Measurements from ENCODE around the gene DGKE.

The DGKE gene

DNA sequence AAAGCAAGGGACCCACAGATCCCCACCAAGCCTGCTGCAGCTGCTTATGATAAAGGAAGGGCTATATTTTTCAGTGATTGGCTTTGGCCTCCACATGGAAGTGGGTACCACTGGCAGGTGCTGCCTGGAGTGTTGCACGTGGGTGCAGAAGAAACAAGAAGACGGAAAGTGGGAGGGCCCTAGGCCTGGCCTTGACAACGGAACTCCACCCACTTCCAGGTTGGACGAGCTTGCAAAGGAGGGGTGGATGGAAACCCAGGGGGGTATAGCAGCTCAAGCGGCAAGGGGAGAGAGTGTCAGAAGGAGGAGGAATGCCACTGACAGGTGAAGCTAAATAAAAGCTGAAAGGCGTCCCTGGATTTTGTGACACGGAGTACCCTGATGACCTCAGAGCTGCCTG, 59.6 kb downstream of the DGKE start:
- no peak for DNase-seq

- no peak for DNase-seq
Observed at GRCh38 chr17:56894859-56895455, 61.0 kb downstream of the DGKE start.

GRCh38 chr17:56896217-56896967, 62.4 kb downstream of the DGKE start:
- no peak for DNase-seq

- DNase-seq = no peak
Observed at GRCh38 chr17:56896968-56897359, 63.0 kb downstream of the DGKE start.

- no peak for DNase-seq
Observed at GRCh38 chr17:56897646-56898424, 63.9 kb downstream of the DGKE start.

DNA sequence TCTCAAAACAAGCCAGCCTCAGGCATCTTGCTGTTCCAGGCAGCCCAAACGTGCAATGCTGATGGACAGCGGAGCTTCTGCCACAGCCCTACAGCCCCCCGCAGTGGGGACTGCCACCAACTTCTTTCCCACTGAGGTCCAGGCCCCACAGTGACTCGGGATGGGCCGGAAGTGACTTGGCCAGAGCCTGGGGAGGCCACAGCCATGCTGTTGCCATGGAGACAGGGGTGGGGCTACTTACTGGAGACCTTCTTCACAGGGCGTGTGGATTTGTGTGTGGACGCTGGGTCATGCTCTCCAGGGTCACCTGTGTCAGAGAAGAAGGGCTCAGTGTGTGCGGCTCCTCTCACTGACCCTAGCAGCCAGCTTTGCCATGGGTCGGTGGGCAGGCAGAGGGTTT, 64.9 kb downstream of the DGKE start:
- no peak for DNase-seq

DNA sequence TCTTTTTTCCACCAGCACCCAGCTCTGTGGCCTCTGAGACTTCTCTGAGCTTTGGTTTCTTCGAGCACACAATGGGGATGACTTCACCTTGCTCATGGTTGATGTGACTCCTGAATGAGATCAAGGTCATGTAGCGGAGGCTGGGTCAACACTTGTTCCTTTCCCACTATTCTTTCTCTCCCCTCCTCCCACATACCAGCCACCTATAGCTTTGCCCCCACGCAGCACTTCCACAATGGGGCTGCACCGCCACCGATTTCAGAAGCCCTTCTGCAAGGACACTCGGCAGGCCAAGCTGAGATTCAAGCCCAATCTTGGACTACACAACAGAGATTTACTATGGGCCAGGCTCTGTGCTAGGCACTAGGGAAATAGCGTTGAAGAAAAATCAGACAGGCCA, 65.5 kb downstream of the DGKE start:
- no peak for DNase-seq

DNA sequence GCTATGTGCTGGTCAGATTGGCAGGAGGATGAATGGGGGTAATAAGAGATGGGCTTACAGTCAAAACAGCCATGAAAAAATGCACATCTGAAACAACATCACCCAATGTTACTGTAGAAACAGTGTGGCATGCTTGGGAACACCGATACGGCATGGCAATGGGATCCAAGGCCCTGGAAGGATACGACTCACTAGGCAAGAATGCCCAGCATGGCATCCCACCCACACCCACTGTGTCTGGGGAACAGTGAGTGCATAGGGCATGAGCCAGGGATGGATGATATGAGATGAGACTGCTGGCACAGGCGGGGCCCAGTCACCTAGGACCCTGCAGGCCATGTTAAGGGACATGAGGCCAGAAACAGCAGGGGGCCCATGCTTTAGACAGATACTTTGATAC, 68.4 kb downstream of the DGKE start:
- no peak for DNase-seq

- no peak for DNase-seq
Observed at GRCh38 chr17:56903560-56903959, 69.6 kb downstream of the DGKE start.

GRCh38 chr17:56908001-56908542, 74.1 kb downstream of the DGKE start:
- no peak for DNase-seq

DNA sequence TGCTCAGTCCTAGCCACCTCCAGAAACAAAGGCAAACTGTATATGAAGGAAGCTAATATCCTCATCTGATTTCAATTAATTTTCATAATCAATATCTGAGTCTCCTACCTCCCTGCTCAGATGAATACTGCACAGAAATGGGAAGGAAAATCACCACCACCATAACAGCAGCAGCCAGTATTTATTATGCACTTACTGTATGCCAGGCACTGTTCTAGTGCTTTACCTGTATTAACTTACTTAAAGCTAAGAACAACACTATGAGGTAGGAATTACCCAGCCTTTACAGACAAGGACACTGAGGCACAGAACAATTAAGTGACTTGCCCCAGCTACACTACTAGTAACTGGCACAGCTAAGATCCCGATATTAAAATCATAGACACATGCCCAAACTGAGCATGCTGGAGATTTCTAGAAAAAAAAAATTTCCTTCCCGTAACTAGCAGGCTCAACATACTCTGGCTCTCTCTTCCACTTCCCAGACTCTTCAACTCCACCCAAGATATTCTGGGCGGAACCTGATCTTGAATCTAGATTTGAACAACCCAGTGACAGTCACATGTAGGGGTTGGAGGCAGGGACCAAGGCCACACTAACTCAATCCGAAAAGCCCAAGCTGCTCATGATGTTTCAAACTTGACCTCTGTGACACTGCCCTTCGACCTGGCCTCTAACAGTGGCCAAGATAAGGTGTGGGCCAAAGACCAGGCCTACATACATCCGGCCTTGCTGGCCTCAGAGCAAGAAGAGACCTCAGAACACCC, 76.0 kb downstream of the DGKE start:
- no peak for DNase-seq

GRCh38 chr17:56910509-56911235, 76.7 kb downstream of the DGKE start:
- no peak for DNase-seq

DNA sequence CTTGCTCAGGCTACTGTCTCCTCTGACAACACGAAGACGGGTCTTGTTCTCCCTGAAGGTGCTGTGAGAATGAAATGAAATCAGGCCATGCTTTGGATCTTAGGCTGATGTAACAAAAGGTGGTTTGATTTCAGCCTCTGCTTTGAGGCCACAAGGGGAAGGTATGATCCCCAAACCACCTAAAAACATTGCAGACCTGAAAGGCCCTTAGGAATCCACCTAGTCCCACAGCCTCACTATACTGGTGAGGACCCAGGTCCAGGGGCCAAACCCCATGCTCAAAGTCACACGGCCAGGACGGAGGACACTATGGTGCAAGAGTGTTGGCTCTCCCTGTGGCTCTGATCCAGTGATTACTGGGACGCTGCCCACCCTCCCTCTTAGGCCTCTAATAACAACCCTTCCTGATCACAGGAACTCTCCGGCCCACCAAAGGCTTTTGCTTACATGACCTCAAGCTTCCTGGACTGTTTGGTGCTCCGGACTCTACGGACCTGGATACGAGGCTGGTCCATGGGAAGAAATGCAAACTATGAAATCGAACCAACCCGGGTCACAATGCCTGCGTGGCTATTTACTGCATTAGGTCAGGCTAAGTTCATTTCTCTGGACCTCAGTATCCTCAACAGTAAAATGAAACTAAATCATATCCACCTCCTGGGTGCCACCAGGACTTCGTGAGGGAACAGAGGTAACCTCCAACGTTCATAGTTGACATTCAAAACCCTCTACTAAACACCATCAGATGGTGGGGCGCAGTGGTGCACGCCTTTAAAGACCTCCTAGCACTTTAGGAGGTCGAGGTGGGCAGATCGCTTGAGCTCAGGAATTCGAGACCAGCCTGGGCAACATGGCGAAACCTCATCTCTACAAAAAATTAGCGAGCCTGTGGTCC, 78.4 kb downstream of the DGKE start:
- DNase-seq = no peak

- DNase-seq = no peak
Observed at GRCh38 chr17:56913000-56913311, 79.0 kb downstream of the DGKE start.

DNA sequence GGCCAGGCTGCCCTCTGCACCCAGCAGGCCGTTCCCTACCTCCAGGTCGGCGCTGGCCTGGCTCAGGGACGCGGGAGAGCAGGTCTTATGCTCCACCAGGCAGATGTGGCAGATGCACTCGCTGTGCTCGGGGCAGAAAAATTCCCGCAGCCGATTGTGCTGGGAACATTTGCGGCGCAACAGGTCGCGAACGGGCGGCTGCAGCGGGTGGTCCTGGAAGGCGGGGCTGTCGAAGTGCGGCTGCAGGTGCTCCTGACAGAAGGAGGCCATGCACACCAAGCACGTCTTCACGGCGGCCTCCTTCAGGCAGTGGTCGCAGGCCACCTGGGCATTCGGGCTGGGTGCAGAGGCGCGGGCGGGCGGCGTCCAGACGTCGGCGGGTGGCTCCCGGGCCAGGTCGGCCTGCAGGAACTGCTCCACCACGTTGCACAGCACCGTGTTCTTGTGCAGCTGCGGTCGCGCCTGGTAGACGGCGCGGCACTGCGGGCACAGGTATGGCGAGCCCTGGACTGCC, 79.5 kb downstream of the DGKE start:
- no peak for DNase-seq

DNA sequence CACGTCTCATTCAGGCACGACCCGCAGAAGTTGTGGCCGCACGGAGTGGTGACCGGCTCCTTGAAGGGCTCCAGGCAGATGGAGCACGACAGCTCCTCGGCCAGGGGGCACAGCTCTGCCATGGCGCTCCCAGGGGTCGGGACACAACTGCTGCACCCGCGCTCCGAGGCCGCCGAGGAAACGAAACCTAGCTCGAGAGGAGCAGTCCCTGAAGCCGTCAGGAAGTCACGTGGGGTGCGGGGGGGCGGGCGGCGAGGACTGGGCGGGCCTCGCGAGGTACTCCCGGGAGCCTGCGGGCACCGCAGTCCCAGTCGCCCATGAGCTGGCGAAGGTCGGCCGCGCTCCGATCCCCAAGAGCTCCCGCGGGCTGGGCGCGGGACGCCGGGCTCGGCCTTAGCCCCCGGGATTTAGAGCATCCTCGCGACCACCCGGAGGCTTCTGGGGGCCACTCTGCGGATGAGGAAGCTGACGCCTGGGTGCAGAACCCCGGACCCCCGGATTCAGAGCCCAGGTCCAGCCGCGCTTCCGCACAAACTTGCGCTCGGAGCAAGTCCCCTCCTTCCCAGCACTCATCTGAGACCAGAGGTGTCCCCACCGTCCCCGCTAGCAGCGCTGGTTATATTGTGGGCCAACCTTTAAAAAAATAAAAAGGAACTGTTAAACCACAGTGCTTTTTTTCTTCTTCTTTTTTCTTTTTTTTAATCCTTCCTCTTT, 80.1 kb downstream of the DGKE start, which contains the start of gene TRIM25:
Gene TRIM25, minus strand, starts transcription at position 183 of the 714 bp plus-strand sequence. Its CDS starts 61 bp downstream, at position 122.
- peak; percentile 38 for DNase-seq

GRCh38 chr17:56914581-56915273, 80.8 kb downstream of the DGKE start:
- DNase-seq = no peak

DNA sequence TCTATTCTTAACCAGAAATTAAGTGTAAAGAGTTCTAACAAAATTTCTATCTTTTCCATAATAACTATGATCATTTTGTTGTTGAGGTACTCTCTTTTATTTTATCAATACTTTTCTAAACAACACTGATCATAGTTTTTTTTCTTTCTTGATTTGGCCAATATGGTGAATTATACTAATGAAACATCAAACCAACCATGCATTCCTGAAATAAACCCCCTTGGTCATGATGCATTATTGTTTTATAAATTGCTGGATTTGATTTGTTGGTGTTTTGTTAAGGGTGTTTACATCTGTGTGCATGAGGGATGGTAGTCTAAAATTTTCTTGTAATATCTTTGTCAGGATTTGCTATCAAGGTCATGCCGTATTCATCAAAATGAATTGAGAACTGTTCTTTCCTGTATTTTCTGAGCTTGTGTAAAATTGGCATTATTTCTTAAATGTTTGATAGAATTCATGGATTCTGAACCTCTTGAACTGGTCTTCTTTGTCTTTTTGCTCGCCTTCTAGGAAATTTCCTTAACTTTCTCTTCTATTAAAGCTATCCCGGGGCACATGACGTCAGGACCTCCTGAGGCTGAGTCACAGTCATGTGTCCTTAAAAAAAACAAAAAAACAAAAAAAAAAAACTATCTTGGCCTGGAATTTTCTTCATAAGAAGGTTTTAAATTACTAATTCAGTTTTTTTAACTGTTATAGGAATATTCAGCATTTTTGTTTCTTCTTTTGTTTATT, 83.8 kb downstream of the DGKE start:
- no peak for DNase-seq

- no peak for DNase-seq
Observed at GRCh38 chr17:56918916-56919315, 85.0 kb downstream of the DGKE start.

Measured in NCI-H524 treated with DMSO at 0.1 percent for 48 hours (cell line).